Astrocyte of the cerebellum (primary cell): ENCODE measurements around the gene FOXA1.

Source experiments
- DNase-seq: peaks from one replicate; pipeline ENCODE4 v3.0.0-alpha.2; 2011; ENCODE audit warnings: low read depth
- H3K4me3 ChIP-seq: 2 replicates; pipeline ENCODE4 v1.5.1; 2011; ENCODE audit warnings: mild to moderate bottlenecking, low read depth, low read length, moderate library complexity
- in situ Hi-C: cut with HindIII; loops from 2 replicates; pipeline ENCODE4 v1.10.0; 2017; ENCODE audit warnings: low sequenced_read_pairs
- TF ChIP-seq, protein P1 (sequence below): IDR thresholded peaks from 2 replicates; pipeline ENCODE4 v1.5.1; 2012; ENCODE audit warnings: low read length, low read depth, moderate library complexity, mild to moderate bottlenecking; ENCODE audit errors: missing control alignments

Gene FOXA1

DNA sequence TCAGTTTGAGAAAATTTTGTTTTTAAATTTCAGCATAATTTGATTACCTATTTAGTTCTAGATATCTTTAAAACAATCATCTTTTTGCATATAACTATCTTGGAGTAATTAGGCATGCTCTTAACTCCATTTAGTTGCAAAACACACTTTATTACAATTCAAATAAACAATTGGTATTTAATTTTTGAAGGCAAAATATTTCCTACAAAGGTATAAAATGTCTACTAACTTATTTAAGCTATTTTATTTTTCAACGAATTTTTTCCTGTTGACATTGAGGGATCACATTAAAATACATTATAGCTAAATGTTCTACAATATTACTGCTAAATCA lies 8.3 kb downstream of the FOXA1 start:
- TF ChIP-seq, protein P1, sequence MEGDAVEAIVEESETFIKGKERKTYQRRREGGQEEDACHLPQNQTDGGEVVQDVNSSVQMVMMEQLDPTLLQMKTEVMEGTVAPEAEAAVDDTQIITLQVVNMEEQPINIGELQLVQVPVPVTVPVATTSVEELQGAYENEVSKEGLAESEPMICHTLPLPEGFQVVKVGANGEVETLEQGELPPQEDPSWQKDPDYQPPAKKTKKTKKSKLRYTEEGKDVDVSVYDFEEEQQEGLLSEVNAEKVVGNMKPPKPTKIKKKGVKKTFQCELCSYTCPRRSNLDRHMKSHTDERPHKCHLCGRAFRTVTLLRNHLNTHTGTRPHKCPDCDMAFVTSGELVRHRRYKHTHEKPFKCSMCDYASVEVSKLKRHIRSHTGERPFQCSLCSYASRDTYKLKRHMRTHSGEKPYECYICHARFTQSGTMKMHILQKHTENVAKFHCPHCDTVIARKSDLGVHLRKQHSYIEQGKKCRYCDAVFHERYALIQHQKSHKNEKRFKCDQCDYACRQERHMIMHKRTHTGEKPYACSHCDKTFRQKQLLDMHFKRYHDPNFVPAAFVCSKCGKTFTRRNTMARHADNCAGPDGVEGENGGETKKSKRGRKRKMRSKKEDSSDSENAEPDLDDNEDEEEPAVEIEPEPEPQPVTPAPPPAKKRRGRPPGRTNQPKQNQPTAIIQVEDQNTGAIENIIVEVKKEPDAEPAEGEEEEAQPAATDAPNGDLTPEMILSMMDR = no peak
- in situ Hi-C loops = no loop called here

DNA sequence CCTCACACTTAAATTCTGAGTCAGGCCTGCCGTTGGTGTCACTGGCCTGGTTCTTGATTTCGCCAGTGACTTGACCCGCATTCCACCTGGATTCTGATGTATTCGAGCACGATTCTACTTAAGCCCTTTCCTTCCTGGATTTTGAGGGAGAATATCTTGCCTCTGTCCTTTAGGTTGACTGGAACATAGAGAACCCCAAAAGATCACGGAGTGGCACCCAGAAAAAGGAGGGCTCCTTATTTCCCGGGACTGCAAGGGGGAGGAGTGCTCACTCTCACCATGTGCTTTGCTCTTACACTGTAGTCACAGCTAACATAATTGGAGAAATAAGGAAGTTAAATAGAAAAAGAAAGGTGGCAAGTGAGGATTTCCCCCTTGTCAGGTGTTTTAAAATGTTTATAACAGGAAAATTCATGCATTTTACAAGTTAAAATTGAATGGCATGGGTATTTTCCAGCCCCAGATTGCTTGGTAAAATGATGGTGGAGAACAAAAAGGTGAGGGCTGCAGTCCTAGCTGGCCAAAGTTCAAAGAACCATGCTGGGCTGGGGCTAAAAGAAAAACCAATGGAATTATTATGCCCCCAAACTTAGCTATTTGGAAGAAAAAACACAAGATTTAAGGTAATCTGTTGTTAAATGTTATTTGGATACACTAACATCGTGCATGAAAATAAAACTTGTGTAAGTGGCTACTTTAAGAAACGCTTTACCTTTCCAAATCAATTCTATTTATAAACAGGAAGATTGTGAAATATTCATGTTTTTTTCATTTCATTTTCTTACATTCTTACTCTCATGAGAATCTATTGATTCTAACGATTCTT lies 8.9 kb downstream of the FOXA1 start:
- in situ Hi-C loops = no loop called here
- TF ChIP-seq, protein P1 = no peak
- no peak for DNase-seq
- H3K4me3 ChIP-seq = no peak overlapping the region

More for the DNA sequence above, 8.3 kb downstream of the FOXA1 start:
- no peak overlapping the region for H3K4me3 ChIP-seq
- DNase-seq = no peak

DNA sequence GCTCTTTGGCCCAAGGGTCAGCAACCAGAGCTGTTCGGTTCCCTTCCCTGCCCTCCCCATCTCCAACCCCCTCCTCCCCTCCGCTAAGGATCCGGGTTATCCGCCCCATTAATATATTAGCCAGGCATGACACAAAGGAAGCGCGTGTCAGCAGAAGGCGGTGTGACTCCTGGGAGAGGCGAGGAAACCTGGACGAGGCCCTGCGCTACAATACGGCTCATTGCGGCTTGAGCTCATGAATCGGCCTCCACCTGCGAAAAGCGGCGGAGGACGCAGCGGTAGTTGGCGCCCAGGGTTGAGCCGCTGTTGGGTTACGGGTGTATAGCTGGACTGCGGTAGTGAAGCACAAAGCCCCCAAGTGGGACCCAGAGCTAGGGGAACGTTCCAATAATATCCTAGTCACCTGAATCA lies 9.9 kb downstream of the FOXA1 start:
- no peak overlapping the region for H3K4me3 ChIP-seq
- in situ Hi-C loops = no loop called here
- TF ChIP-seq, protein P1 = no peak
- DNase-seq = no peak

DNA sequence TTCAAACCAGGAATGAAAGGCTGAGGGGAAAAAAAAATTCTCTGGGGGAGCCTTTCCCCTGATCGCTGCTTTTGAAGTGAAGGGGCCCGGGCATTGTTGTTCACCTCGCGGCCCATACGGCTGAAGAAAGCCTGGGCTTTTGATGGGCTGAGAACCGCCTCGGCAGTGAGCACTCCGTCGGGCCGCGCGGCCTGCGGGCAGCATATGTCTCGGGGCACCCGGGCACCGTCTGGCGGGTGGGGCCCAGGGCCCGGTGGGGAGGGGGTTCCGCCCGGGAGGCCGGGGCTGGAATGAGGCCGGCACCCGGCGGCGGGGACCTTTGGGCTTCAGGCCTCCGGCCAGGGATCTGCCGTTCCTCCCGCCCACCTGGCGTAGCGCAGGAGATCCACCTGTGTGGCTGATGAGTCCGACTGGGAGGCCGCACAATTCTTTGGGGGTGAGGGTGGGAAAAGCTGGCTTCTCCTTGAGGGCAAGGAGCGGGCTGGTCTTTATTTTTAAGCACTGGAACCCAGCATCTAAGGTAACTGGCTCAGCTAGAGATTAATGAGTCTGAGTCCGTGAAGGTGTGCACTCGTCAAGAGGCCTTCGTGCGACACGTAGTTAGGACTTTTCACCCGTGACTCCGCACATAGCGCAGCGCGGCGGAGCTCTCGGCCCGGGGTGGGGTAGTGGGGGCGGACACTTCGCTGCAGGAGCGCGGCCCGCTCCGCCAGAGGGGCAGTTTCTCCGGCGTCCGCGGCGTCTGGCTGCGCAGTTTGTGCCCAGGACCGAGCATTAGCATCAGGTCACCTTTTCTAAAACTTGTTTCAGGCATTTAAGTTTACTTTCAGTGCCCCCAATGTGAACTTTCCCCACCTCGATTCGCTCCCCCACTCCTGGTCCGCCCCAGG lies 10.6 kb downstream of the FOXA1 start:
- no peak for DNase-seq
- TF ChIP-seq, protein P1 = no peak
- H3K4me3 ChIP-seq = no peak overlapping the region
- in situ Hi-C loops = no loop called here

DNA sequence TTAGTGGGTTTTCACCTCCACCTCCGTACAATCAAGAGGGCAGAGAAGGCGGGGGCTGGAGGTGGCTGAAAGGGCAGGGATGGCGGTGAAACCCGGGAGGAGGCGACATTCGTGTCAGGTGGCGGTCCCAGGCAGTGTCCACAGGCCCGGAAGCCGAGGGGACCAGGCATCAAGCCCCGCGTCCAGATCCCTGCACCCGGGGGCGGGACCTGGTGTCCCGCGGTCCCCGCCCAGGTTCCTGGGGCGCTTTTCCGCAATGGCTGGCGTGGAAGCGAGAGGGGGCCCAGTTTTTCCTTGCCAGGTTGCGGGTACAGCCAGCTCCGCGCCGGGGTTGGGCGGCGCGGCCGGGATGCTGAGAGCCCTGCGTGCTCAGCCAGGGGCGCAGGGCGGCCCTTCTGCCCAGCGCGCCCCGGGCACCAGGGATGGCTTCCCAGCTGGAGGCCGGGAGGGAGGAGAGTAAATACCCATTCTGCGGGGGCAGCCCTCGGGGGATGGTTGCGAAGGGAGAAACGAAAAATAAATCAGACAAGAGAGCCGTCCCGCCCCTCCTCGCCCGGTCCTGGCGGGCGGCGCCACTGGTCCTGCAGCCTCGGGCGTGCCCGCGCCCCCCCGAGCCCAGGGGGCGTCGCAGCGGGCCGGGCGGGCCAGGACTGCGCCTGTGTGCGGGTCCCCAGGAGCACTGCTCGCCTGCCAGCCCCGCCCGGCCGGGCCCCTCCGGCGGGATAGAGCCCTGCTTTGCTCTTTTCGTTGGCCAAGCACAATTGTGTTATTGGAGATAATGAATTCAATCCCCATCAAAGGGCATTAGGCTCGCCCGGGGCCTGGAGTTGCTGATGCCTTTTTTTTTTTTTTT lies 11.5 kb downstream of the FOXA1 start:
- DNase-seq = no peak
- TF ChIP-seq, protein P1 = no peak
- in situ Hi-C loops = no loop called here
- peak overlapping the region; percentile 28 for H3K4me3 ChIP-seq

DNA sequence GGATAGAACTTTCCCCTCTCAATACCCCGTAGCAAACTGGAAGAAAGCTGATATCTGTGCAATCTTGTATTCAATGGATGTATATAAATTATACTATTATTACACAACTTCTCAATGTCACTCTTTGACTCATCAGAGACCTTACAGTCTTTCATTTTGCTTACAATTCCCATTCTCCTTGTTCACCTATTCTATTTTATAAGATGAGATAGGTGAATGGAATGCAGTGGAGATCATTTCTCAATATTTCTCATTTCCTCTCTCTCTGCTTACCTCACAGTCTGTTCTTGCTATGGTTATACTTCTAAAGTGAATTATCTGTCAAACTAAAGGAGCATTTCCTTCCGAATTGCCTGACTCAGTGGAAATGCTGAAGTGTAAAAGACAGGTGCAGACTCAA lies 14.9 kb downstream of the FOXA1 start:
- TF ChIP-seq, protein P1 = no peak
- DNase-seq = no peak
- in situ Hi-C loops = no loop called here
- H3K4me3 ChIP-seq = no peak overlapping the region
